BJ (cell line): ENCODE data around the gene CX3CR1. TPM values are rescaled to one million over a fixed set of nuclear protein-coding genes. Genes with fewer than 3 reads are reported as not detected.
"Not testable (repeated sequence)": the region's sequence is repeated elsewhere in the genome, so short reads cannot be mapped to it uniquely, and the experiment has no call there.

Experiments
- CTCF ChIA-PET: fragments of 350-600 bp; formaldehyde crosslinking; extraction: SDS; loops from one replicate; lab custom pipeline; 2021; ENCODE audit warnings: antibody characterized with exemption, inconsistent platforms; lab: Yijun Ruan, JAX
- POLR2A ChIA-PET: fragments of 300-600 bp; sonication (Branson Sonifier 250); formaldehyde crosslinking; extraction: SDS; loops from one replicate; lab custom pipeline; 2021; ENCODE audit warnings: antibody characterized with exemption; lab: Charles Lee
- DNase-seq: peaks from one replicate; pipeline ENCODE4 v3.0.0-alpha.2; 2011; ENCODE audit warnings: low read depth
- H3K27me3 ChIP-seq: 2 replicates; pipeline ENCODE4 v1.6.0; 2011; ENCODE audit warnings: low read length; ENCODE audit not compliant: control insufficient read depth, insufficient read depth
- H3K36me3 ChIP-seq: 2 replicates; pipeline ENCODE4 v1.5.1; 2011; ENCODE audit warnings: low read length; ENCODE audit not compliant: control insufficient read depth, insufficient read depth
- H3K4me3 ChIP-seq: 2 replicates; pipeline ENCODE4 v1.5.1; 2011; ENCODE audit warnings: low read depth, mild to moderate bottlenecking, control low read depth, low read length
- polyA plus RNA-seq: library from polyadenylated mRNA; depleted of rRNA; stranded (reverse); fragments of >200 nt; gene quantifications from 2 replicates; pipeline ENCODE4 v1.2.3, GENCODE V29; 2011
- TF ChIP-seq, protein P1 (sequence below): IDR thresholded peaks from 2 replicates; pipeline ENCODE4 v1.5.1; 2011; ENCODE audit warnings: low read depth, mild to moderate bottlenecking, control low read depth, inconsistent platforms, low read length, moderate library complexity; ENCODE audit not compliant: insufficient read depth

CX3CR1 gene
- polyA plus RNA-seq, 1 experiment, result 0.45 TPM

DNA sequence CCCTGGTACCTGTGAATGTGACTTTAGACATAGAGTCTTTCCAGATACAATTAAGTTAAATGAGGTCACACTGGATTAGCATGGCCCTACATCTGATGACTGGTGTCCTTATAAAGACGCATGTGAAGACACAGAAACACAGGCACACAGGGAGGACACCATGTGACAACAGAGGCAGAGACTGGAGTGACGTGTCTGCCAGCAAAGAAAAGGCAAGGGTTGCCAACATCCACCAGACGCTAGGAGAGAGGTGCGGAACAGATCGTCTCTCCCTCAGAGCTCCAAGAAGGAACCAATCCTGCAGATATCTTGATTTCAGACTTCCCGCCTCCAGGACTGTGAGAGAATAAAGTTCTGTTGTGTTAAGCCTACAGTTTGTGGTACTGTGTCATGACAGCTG lies 42.8 kb downstream of the CX3CR1 start:
- Histone ChIP-seq H3K36me3 (no peaks in the 10 kb centered on the region), H3K27me3 (peaks cover 17% of the 10 kb centered on the region), H3K4me3 (no peak overlapping the region)
- DNase-seq, result no peak
- TF ChIP-seq, protein P1, sequence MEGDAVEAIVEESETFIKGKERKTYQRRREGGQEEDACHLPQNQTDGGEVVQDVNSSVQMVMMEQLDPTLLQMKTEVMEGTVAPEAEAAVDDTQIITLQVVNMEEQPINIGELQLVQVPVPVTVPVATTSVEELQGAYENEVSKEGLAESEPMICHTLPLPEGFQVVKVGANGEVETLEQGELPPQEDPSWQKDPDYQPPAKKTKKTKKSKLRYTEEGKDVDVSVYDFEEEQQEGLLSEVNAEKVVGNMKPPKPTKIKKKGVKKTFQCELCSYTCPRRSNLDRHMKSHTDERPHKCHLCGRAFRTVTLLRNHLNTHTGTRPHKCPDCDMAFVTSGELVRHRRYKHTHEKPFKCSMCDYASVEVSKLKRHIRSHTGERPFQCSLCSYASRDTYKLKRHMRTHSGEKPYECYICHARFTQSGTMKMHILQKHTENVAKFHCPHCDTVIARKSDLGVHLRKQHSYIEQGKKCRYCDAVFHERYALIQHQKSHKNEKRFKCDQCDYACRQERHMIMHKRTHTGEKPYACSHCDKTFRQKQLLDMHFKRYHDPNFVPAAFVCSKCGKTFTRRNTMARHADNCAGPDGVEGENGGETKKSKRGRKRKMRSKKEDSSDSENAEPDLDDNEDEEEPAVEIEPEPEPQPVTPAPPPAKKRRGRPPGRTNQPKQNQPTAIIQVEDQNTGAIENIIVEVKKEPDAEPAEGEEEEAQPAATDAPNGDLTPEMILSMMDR, result no peak
- POLR2A ChIA-PET, result no interaction called here
- CTCF ChIA-PET, result interaction anchor here (0.9 to 1.6 kb wide), 2 partner anchors 51 to 112 kb away, joined by 3 to 4 read pairs; no protein-coding TSS in a partner anchor

DNA sequence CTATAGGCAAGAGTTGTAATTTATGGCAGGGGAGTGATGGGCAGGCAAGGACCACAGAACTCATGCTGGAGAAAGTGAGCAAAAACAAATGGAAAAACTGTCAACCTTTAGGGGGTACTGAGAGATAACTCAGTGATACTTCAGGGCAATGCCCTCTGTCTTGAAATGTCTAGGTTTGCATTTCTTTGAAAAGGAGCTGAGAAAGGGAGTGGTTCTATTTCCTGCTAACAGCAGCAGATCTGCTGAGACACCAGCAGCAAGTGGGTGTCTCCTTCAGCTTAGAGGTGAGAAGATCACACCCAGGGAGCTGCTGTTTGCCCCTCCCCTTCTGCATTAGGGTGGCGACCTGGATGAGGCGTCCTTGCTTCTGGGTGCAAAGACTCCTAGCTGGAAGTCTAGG lies 45.2 kb downstream of the CX3CR1 start:
- Histone ChIP-seq H3K4me3 (no peak overlapping the region), H3K27me3 (peaks cover 20% of the 10 kb centered on the region), H3K36me3 (no peaks in the 10 kb centered on the region)
- ChIA-PET POLR2A (no interaction called here), CTCF (interaction anchor here (1.2 to 1.7 kb wide), 3 partner anchors 19 to 57 kb away, joined by 3 to 6 read pairs (median 3); no protein-coding TSS in a partner anchor)
- DNase-seq, result no peak
- TF ChIP-seq, protein P1, result no peak

DNA sequence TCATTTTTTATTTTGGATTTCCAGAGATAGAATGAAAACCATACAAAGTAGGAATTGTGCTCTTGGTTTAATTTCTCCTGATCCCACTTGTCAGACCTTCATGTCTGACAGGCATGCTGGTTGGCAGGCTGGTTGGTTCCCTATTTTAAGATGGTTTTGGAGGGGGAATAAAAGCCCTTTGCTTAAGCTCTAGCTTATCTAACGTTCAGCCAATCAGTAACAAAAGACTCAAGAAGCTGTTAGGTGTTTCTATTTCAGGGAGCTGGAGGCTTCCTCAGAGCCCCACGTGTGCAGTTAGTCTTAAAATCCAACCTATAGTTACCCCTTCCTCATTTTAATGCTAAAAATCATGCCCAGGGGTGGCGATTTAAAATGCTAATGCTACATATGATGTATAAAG lies 47.0 kb downstream of the CX3CR1 start:
- no peak for DNase-seq
- Histone ChIP-seq H3K27me3 (peaks cover 20% of the 10 kb centered on the region), H3K36me3 (no peaks in the 10 kb centered on the region), H3K4me3 (no peak overlapping the region)
- POLR2A ChIA-PET, result no interaction called here
- CTCF ChIA-PET, result no interaction called here
- TF ChIP-seq, protein P1, result no peak

DNA sequence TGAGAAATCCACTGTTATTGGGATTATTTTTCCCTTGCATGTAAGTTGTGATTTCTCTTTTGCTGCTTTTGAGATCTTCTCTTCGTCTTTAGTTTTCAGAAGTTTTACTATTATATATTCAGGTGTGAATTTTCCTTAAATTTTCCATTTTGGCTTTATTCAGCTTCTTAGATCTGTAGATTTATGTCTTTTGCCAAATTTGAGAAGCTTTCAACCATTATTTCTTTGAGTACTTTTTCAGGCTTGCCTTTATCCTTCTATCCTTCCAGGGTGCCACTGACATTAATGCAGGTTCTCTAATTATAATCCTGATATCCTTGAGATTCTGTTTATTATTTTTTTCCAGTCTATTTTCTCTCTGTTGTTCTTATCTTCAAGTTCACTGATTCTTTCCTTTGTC lies 49.4 kb downstream of the CX3CR1 start:
- DNase-seq, result no peak
- Histone ChIP-seq H3K36me3 (no peaks in the 10 kb centered on the region), H3K27me3 (peaks cover 16% of the 10 kb centered on the region), H3K4me3 (no peak overlapping the region)
- TF ChIP-seq, protein P1, result no peak
- ChIA-PET CTCF (interaction anchor here (0.7 kb wide), 1 partner anchor 144 kb away, joined by 4 read pairs; no protein-coding TSS in a partner anchor), POLR2A (no interaction called here)

DNA sequence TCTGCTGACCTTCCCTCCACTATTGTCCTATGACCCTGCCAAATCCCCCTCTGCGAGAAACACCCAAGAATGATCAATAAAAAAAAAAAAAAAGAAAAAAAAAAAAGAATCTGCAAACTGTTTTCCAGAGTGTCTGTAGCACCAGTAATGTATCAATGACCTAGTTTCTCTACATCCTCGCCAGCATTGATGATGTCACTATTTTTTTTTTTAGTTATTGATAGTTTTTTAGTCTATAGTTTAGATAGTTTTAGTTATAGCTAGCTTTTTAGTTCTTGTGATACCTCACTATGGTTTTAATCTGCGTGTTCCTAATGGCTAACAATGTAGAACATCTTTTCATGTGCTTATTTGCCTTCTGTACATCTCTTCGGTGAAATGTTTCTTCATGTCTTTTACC lies 51.3 kb downstream of the CX3CR1 start:
- ChIA-PET CTCF (interaction anchor here (1.1 to 1.4 kb wide), 2 partner anchors 60 to 64 kb away, joined by 3 read pairs; no protein-coding TSS in a partner anchor), POLR2A (no interaction called here)
- TF ChIP-seq, protein P1, result no peak
- H3K27me3 ChIP-seq, result peaks cover 15% of the 10 kb centered on the region
- no peak for DNase-seq
- H3K4me3 ChIP-seq, result no peak overlapping the region
- no peaks in the 10 kb centered on the region for H3K36me3 ChIP-seq

DNA sequence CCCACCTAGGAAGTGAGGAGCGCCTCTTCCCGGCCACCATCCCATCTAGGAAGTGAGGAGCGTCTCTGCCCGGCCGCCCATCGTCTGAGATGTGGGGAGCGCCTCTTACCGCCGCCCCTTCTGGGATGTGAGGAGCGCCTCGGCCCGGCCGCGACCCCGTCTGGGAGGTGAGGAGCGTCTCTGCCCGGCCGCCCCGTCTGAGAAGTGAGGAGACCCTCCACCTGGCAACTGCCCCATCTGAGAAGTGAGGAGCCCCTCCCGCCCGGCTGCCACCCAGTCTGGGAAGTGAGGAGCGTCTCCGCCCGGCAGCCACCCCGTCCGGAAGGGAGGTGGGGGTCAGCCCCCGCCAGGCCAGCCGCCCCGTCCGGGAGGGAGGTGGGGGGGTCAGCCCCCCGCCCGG lies 52.2 kb downstream of the CX3CR1 start:
- DNase-seq, CTCF ChIA-PET, POLR2A ChIA-PET, H3K36me3 ChIP-seq, H3K4me3 ChIP-seq, H3K27me3 ChIP-seq: not testable (repeated sequence)
